ENCODE results near the gene CERS6.

The CERS6 gene

DNA sequence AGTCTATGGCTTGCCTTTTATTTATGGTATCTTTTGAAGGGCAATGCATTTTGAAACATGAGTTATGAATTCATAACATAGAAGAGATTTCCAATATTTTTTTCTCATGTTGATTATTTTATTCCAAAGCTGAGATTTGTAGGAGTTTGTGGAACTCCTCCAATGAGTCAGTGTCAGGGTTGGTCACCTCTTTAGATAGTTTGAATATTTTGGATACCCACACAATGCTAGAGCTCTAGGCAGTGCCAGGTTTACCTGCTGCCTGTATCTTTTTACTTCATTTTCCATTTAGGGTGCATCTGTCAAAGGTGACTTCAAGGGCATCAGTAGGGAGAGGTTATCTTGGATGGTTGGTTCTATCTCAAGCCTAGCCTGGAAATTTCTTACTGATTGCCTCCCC is 152.7 kb downstream of the CERS6 start:
- TF ChIP-seq, protein P1, sequence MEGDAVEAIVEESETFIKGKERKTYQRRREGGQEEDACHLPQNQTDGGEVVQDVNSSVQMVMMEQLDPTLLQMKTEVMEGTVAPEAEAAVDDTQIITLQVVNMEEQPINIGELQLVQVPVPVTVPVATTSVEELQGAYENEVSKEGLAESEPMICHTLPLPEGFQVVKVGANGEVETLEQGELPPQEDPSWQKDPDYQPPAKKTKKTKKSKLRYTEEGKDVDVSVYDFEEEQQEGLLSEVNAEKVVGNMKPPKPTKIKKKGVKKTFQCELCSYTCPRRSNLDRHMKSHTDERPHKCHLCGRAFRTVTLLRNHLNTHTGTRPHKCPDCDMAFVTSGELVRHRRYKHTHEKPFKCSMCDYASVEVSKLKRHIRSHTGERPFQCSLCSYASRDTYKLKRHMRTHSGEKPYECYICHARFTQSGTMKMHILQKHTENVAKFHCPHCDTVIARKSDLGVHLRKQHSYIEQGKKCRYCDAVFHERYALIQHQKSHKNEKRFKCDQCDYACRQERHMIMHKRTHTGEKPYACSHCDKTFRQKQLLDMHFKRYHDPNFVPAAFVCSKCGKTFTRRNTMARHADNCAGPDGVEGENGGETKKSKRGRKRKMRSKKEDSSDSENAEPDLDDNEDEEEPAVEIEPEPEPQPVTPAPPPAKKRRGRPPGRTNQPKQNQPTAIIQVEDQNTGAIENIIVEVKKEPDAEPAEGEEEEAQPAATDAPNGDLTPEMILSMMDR (IDR thresholded peaks at IDR 0.05; ENCODE audit: low read depth, low read length, missing control alignments), result no peak
- no peak for DNase-seq (ENCODE audit: extremely low read depth, low read depth)
- H3K4me3 ChIP-seq (replicated peaks; ENCODE audit: low read depth, low read length), result no peak overlapping the region

DNA sequence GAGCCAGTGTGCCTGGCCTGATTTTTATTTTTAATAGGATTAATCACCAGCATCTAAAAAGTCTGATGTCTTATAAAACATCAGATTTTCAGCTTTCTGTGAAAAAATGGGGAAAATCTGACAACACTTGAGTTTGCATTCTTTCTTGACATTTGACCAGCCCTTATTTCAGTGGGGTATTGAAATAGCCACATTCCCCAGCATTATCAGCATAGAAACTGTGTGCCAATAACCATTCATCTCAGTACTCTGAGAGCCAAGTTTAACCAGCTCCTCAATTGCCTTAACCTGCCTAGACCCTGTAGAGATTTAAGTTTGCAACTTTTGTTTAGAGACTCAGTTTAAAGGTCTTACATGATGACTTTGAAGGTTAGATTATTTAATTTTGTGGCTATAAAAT is 155.0 kb downstream of the CERS6 start:
- no peak for DNase-seq (ENCODE audit: extremely low read depth, low read depth)
- TF ChIP-seq, protein P1 (IDR thresholded peaks at IDR 0.05; ENCODE audit: low read depth, low read length, missing control alignments), result no peak
- no peak overlapping the region for H3K4me3 ChIP-seq (replicated peaks; ENCODE audit: low read depth, low read length)

DNA sequence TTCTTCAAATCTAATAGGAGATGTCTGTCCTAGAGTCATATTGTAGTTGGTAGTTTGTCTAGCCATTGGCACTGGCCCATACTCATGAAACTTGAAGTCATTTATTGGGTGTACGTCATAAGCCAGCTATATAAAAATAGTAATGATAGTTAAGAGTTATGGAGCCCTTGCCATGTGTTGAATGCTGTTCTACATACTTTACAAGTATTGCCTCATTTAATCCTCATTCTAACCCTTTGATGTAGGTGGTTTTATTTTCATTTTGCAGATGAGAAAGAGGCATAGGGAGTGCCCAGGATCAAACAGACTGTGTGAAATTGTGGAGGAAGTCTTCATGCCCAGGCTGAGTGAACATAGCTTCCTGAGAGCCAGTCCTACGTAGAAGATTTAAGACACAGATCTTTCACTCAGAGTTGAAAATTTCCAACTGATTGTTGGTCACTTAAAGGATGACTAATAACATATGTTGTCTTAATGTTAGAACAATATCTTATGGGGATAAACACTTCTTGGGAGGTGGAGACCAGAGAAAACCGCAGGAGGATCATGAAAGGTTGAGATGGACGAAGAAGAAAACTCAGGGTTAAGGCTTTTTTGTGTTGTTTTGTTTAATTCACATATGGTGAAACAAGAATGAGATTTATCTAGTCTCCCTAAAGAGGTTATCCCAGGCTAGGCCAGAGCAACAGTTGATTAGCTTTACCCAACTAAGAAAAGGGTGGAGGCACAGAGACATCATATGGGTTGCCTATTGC is 156.0 kb downstream of the CERS6 start:
- H3K4me3 ChIP-seq (replicated peaks; ENCODE audit: low read depth, low read length), result no peak overlapping the region
- no peak for DNase-seq (ENCODE audit: extremely low read depth, low read depth)
- TF ChIP-seq, protein P1 (IDR thresholded peaks at IDR 0.05; ENCODE audit: low read depth, low read length, missing control alignments), result no peak

DNA sequence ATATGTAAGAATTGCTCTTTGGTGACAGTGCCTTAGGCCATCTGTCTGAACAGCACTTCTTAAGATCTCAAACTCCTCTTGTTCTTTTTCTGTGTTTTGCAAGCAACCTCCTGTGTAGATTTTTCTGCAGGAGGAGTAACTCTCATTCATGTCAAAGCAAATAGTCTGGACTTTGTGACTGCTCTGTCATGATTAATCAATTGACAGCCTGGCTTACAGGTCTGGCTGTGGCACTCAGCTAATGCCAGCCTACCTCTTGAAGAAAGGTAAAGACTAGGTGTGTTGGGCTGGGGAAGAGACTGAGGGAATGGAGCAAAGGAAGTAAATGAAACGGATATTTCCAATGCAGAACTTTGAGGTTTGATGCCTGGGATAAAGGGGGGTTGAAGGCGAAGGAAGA is 156.6 kb downstream of the CERS6 start:
- TF ChIP-seq, protein P1 (IDR thresholded peaks at IDR 0.05; ENCODE audit: low read depth, low read length, missing control alignments), result no peak
- H3K4me3 ChIP-seq (replicated peaks; ENCODE audit: low read depth, low read length), result no peak overlapping the region
- no peak for DNase-seq (ENCODE audit: extremely low read depth, low read depth)

DNA sequence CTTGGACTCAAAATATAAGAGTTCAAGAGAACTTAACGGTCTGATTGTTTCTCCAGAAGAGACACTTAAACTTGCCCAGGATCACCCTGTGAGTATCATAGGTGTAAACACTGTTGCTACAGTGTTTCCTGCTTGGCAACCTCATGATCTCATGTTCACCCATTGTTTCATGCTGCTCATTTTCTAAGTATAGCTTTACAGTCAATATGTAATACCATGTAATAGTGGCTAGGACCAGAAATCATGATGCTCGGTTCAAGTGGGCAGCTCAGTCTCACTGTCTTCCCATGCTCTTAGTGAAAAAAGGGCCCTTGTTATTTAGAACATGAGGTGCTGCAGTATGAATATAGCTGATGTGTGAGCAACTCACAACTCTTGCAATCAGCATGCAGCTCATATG is 157.5 kb downstream of the CERS6 start:
- TF ChIP-seq, protein P1 (IDR thresholded peaks at IDR 0.05; ENCODE audit: low read depth, low read length, missing control alignments), result no peak
- no peak for DNase-seq (ENCODE audit: extremely low read depth, low read depth)
- no peak overlapping the region for H3K4me3 ChIP-seq (replicated peaks; ENCODE audit: low read depth, low read length)

DNA sequence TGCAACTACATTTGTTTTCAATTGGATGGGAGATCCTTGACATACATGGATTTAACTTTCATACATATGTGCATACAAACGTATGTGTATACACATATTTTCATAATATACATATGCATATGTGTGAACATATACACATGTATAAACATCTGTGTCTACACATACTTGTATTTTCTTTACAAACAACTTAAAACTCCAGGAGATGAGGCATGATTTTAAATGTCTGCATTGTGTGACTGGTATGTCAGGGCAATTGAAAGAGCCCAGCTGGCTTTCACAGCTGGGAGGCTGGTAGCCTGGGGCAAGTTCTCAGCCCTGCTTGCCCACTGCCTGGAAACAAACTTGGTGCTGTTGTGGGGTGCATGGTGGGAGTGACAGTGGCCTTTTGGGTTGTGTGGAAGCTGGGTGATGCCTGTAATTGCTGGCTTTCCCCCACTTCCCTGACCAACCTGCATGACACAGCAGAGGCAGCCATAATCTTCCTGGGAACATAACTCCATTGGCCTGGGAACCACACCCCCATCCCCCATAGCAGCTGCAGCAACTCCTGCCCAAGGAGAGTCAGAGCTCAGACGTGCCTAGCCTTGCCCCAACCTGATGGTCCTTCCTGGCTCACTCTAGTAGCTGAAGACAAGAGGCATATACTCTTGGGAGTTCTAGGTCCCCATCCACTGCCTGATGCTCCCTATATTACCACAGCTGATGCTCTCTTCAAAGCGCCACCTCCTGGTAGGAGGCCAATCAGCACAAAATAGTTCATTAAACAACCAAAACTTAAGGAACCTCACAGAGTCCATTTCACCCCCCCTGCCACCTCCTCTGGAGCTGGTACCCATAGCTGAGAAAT is 158.3 kb downstream of the CERS6 start:
- H3K4me3 ChIP-seq (replicated peaks; ENCODE audit: low read depth, low read length), result no peak overlapping the region
- DNase-seq (ENCODE audit: extremely low read depth, low read depth), result no peak
- TF ChIP-seq, protein P1 (IDR thresholded peaks at IDR 0.05; ENCODE audit: low read depth, low read length, missing control alignments), result no peak
